ENCODE data around the gene GOLGA8J. TPM values are rescaled to one million over a fixed set of nuclear protein-coding genes. Genes with fewer than 3 reads are reported as not detected.
A peak's percentile ranks its signal among the peaks of the same experiment; 100 is the strongest.

The GOLGA8J gene
- total and polyA plus RNA-seq, 2 of the 4 experiments (the other 2 are of a cell fraction), result not detected

DNA sequence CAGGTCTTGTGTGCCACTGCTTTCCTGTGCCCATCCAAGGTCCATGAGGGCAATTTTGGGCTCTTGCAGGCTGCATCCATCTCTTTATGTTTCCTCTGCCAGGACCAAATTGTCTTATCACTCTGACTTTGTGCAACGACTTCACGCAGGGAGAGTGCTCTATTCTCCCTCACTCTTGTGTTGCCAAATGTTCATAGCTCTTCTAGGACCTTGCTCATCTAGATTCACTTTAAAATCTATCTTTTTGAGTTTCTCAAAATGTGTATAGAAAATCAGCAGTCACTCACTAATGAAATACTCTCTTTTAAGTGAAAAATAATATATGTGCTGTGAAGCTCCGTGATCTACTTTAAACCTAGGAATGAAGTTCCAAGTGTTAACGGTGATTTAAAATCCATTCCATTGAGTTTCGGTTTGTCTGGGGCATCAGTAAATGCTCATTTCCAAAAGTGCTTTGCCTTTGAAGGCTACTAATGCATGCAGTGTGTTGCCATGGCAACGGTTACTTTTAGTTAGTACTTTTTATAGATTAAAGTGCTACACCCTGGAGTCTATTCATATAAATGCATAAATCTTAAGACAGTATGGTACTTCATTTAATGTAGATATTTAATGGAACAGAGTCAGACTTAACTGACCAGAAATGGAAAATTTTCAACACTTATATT lies 46.6 kb upstream of the GOLGA8J start:
- Histone ChIP-seq H3K27ac (ENCODE audit: insufficient read depth, low read length) (no peak overlapping the region), H2AFZ (replicated peaks; ENCODE audit: low read length, poor library complexity) (no peak overlapping the region), H2AK5ac (ENCODE audit: low read depth, low read length) (no peak overlapping the region), H4K8ac (ENCODE audit: low read depth in 2 of 2, low read length in 2 of 2) (no peak overlapping the region), H3K79me1 (ENCODE audit: low read depth in 1 of 2, low read length in 2 of 2) (no peaks in the 10 kb centered on the region), H3K23ac (ENCODE audit: low read depth, low read length) (no peak overlapping the region), H2AK9ac (replicated peaks; ENCODE audit: low read depth, low read length, poor library complexity) (peak overlapping the region; percentile 70), H4K91ac (ENCODE audit: insufficient read depth, low read depth, low read length) (no peak overlapping the region), H2BK15ac (ENCODE audit: low read depth, low read length) (no peak overlapping the region), H2BK20ac (ENCODE audit: low read depth, low read length) (no peak overlapping the region), H3K4me1 (ENCODE audit: control insufficient read depth, insufficient read depth, low read length) (no peaks in the 10 kb centered on the region), H3K4me3 (ENCODE audit: insufficient read depth, low read depth, low read length) (no peak overlapping the region), H3K4me2 (ENCODE audit: low read depth, low read length) (no peak overlapping the region), H3K9me3 (ENCODE audit: control insufficient read depth, insufficient read depth, low read length) (0 out of 2 replicates have a peak, but pooled peaks cover 2% of the 10 kb centered on the region), H4K20me1 (ENCODE audit: insufficient read depth, low read length) (no peaks in the 10 kb centered on the region), H3K9ac (ENCODE audit: low read depth, low read length) (no peak overlapping the region), H3K9me1 (ENCODE audit: insufficient read depth, low read length) (no peaks in the 10 kb centered on the region), H4K5ac (ENCODE audit: low read depth, low read length) (no peak overlapping the region), H3K56ac (ENCODE audit: extremely low read depth, insufficient read depth, low read length) (no peak overlapping the region), H3K14ac (replicated peaks; ENCODE audit: low read depth, low read length) (no peak overlapping the region), H3K4ac (ENCODE audit: low read depth, low read length) (no peak overlapping the region), H2BK5ac (ENCODE audit: low read depth, low read length, poor library complexity, severe bottlenecking) (no peak overlapping the region), H2BK120ac (ENCODE audit: low read depth, low read length) (no peak overlapping the region), H3K18ac (ENCODE audit: low read depth, low read length) (no peak overlapping the region), H3K36me3 (ENCODE audit: control insufficient read depth, insufficient read depth, low read length) (no peaks in the 10 kb centered on the region), H3K27me3 (ENCODE audit: control insufficient read depth, insufficient read depth, low read length) (peaks cover 12% of the 10 kb centered on the region)
- ChIA-PET CTCF (no interaction called here), POLR2A (ENCODE audit: unreplicated experiment) (no interaction called here)
- in situ Hi-C loops (cut with MboI; ENCODE audit: low sequenced_read_pairs) (no loop called here), dilution Hi-C loops (cut with HindIII; ENCODE audit: low sequenced_read_pairs, unreplicated experiment) (no loop called here), intact Hi-C loops (cut with micrococcal nuclease) (no loop called here)
- TF ChIP-seq FOS (IDR thresholded peaks at IDR 0.05; ENCODE audit: low read depth, low read length) (no peak), MAZ (IDR thresholded peaks at IDR 0.05; ENCODE audit: borderline replicate concordance, low read depth, low read length) (no peak), CHD1 (IDR thresholded peaks at IDR 0.05; ENCODE audit: low read depth, low read length) (no peak), POLR2A (IDR thresholded peaks at IDR 0.05; ENCODE audit: low read depth, low read length) (no peak), RAD21 (IDR thresholded peaks at IDR 0.05; ENCODE audit: low read length) (no peak), CEBPB (IDR thresholded peaks at IDR 0.05; ENCODE audit: low read depth, low read length) (no peak), NFE2L2 (IDR thresholded peaks at IDR 0.05; ENCODE audit: low read depth, low read length) (no peak), RFX5 (IDR thresholded peaks at IDR 0.05; ENCODE audit: low read depth, low read length) (no peak), MXI1 (IDR thresholded peaks at IDR 0.05; ENCODE audit: borderline replicate concordance, low read depth, low read length) (no peak), MAFK (IDR thresholded peaks at IDR 0.05; ENCODE audit: low read depth, low read length) (no peak), SMC3 (IDR thresholded peaks at IDR 0.05; ENCODE audit: low read depth, low read length) (no peak), BHLHE40 (IDR thresholded peaks at IDR 0.05; ENCODE audit: low read depth, low read length) (no peak), RCOR1 (IDR thresholded peaks at IDR 0.05; ENCODE audit: insufficient replicate concordance, low read length) (no peak)
- TF ChIP-seq, protein P1, sequence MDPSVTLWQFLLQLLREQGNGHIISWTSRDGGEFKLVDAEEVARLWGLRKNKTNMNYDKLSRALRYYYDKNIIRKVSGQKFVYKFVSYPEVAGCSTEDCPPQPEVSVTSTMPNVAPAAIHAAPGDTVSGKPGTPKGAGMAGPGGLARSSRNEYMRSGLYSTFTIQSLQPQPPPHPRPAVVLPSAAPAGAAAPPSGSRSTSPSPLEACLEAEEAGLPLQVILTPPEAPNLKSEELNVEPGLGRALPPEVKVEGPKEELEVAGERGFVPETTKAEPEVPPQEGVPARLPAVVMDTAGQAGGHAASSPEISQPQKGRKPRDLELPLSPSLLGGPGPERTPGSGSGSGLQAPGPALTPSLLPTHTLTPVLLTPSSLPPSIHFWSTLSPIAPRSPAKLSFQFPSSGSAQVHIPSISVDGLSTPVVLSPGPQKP (IDR thresholded peaks at IDR 0.05; ENCODE audit: borderline replicate concordance, low read depth, low read length), result no peak
- TF ChIP-seq, protein P2, sequence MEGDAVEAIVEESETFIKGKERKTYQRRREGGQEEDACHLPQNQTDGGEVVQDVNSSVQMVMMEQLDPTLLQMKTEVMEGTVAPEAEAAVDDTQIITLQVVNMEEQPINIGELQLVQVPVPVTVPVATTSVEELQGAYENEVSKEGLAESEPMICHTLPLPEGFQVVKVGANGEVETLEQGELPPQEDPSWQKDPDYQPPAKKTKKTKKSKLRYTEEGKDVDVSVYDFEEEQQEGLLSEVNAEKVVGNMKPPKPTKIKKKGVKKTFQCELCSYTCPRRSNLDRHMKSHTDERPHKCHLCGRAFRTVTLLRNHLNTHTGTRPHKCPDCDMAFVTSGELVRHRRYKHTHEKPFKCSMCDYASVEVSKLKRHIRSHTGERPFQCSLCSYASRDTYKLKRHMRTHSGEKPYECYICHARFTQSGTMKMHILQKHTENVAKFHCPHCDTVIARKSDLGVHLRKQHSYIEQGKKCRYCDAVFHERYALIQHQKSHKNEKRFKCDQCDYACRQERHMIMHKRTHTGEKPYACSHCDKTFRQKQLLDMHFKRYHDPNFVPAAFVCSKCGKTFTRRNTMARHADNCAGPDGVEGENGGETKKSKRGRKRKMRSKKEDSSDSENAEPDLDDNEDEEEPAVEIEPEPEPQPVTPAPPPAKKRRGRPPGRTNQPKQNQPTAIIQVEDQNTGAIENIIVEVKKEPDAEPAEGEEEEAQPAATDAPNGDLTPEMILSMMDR (conservative IDR thresholded peaks at IDR 0.05; ENCODE audit: low read depth, low read length), result no peak
- TF ChIP-seq, protein P3, sequence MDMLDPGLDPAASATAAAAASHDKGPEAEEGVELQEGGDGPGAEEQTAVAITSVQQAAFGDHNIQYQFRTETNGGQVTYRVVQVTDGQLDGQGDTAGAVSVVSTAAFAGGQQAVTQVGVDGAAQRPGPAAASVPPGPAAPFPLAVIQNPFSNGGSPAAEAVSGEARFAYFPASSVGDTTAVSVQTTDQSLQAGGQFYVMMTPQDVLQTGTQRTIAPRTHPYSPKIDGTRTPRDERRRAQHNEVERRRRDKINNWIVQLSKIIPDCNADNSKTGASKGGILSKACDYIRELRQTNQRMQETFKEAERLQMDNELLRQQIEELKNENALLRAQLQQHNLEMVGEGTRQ (IDR thresholded peaks at IDR 0.05; ENCODE audit: low read depth, low read length), result no peak
- DNase-seq (no peak), ATAC-seq (ENCODE audit: low read depth) (no peak)
- BruUV-seq (replicated peaks), result no TSS peak
- no CpG with 5 or more reads among the region's 6 CpGs for WGBS, 2 experiments (ENCODE audit: extremely low coverage in 2 of 2, insufficient read length in 1 of 2)

All from IMR-90 (cell line).